ENCODE results near the gene TIMM17A.

Gene TIMM17A

GRCh38 chr1:202016811-202017748, 61.8 kb downstream of the TIMM17A start:
- DNase-seq, result no peak

- no peak for DNase-seq
Measured at GRCh38 chr1:202017749-202018467, 62.6 kb downstream of the TIMM17A start.

GRCh38 chr1:202018468-202019234, 63.3 kb downstream of the TIMM17A start:
- peak; percentile 82 for DNase-seq

DNA sequence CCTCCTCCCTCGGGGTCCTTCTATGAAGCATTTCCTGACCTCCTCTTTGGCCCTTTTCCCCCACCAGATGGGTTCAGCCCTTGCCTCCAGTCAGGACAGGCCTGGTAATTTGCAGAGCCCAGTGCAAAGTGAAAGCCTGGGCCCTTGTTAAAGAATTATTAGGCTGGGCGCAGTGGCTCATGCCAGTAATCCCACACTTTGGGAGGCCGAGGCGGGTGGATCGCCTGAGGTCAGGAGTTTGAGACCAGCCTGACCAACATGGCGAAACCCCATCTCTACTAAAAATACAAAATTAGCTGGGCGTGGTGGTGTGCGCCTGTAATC, 63.9 kb downstream of the TIMM17A start:
- peak; percentile 72 for DNase-seq

Measured in NCI-H226 (cell line).